GM18502 (cell line): Measurements from ENCODE around the gene MTA1.

Source experiments
- ATAC-seq: cut with Tn5 transposase; IDR thresholded peaks from one replicate; pipeline ENCODE4 v1.9.1; 2021; ENCODE audit warnings: mild to moderate bottlenecking; ENCODE audit not compliant: unreplicated experiment, poor library complexity

MTA1 gene

GRCh38 chr14:105421723-105422615 lies 2.3 kb downstream of the MTA1 start:
- no peak for ATAC-seq

GRCh38 chr14:105422695-105423487 lies 3.3 kb downstream of the MTA1 start:
- no peak for ATAC-seq

GRCh38 chr14:105423488-105424195 lies 4.0 kb downstream of the MTA1 start:
- ATAC-seq = no peak

GRCh38 chr14:105424861-105425260 lies 5.2 kb downstream of the MTA1 start:
- ATAC-seq = no peak

- ATAC-seq = no peak
Observed at GRCh38 chr14:105425823-105426247, 6.2 kb downstream of the MTA1 start.

GRCh38 chr14:105426416-105427130 lies 6.9 kb downstream of the MTA1 start:
- ATAC-seq = no peak

- no peak for ATAC-seq
Observed at GRCh38 chr14:105427412-105427811, 7.8 kb downstream of the MTA1 start.

- ATAC-seq = no peak
Observed at GRCh38 chr14:105427936-105428485, 8.4 kb downstream of the MTA1 start.

- ATAC-seq = no peak
Observed at GRCh38 chr14:105430042-105430441, 10.4 kb downstream of the MTA1 start.

GRCh38 chr14:105430565-105430964 lies 10.9 kb downstream of the MTA1 start:
- no peak for ATAC-seq

GRCh38 chr14:105431256-105431655 lies 11.6 kb downstream of the MTA1 start:
- ATAC-seq = no peak

- ATAC-seq = no peak
Observed at GRCh38 chr14:105432657-105433056, 13.0 kb downstream of the MTA1 start.

- ATAC-seq = no peak
Observed at GRCh38 chr14:105433161-105433605, 13.6 kb downstream of the MTA1 start.

- ATAC-seq = no peak
Observed at GRCh38 chr14:105436402-105436801, 16.8 kb downstream of the MTA1 start.

- no peak for ATAC-seq
Observed at GRCh38 chr14:105436891-105437722, 17.5 kb downstream of the MTA1 start.

GRCh38 chr14:105437723-105438500 lies 18.3 kb downstream of the MTA1 start:
- no peak for ATAC-seq

GRCh38 chr14:105439179-105439578 lies 19.6 kb downstream of the MTA1 start:
- ATAC-seq = no peak
